ENCODE measurements around the gene MYBPH. TPM values are rescaled to one million over a fixed set of nuclear protein-coding genes. Genes with fewer than 3 reads are reported as not detected.

The MYBPH gene
- total RNA-seq, 2 experiments from 2014 or later: not detected

- Mint-ChIP-seq H3K9me3 (no peaks in the 10 kb centered on the region), H3K4me3 (no peak overlapping the region), H3K4me1 (peaks cover 2% of the 10 kb centered on the region), H3K27me3 (no peaks in the 10 kb centered on the region), H3K36me3 (no peaks in the 10 kb centered on the region), H3K27ac (no peak overlapping the region)
- no peak for DNase-seq
Measured at GRCh38 chr1:203187689-203188264, 12.2 kb upstream of the MYBPH start.

- Mint-ChIP-seq H3K4me1 (peaks cover 2% of the 10 kb centered on the region), H3K36me3 (no peaks in the 10 kb centered on the region), H3K4me3 (no peak overlapping the region), H3K9me3 (no peaks in the 10 kb centered on the region), H3K27ac (no peak overlapping the region), H3K27me3 (no peaks in the 10 kb centered on the region)
- DNase-seq: no peak
Measured at GRCh38 chr1:203187304-203187685, 11.7 kb upstream of the MYBPH start.

GRCh38 chr1:203186446-203187303, 11.0 kb upstream of the MYBPH start, which contains the start of gene CHI3L1:
Gene CHI3L1 (minus strand): TSS chr1:203186704. CDS start chr1:203186623, 81 bp downstream.
- Mint-ChIP-seq H3K27me3 (no peaks in the 10 kb centered on the region), H3K4me3 (no peak within 1 kb of the TSS), H3K27ac (no peak within 1 kb of the TSS), H3K9me3 (no peaks in the 10 kb centered on the region), H3K4me1 (peaks cover 2% of the 10 kb centered on the region), H3K36me3 (no peaks in the 10 kb centered on the region)
- DNase-seq: no peak

GRCh38 chr1:203186091-203186445, 10.4 kb upstream of the MYBPH start:
- no peak overlapping the region for H3K27ac Mint-ChIP-seq
- DNase-seq: no peak
- no peak overlapping the region for H3K4me3 Mint-ChIP-seq
- H3K27me3 Mint-ChIP-seq: no peaks in the 10 kb centered on the region
- no peaks in the 10 kb centered on the region for H3K9me3 Mint-ChIP-seq
- H3K4me1 Mint-ChIP-seq: peaks cover 2% of the 10 kb centered on the region
- no peaks in the 10 kb centered on the region for H3K36me3 Mint-ChIP-seq

- H3K36me3 Mint-ChIP-seq: no peaks in the 10 kb centered on the region
- no peak overlapping the region for H3K27ac Mint-ChIP-seq
- no peak for DNase-seq
- H3K4me1 Mint-ChIP-seq: peaks cover 2% of the 10 kb centered on the region
- no peaks in the 10 kb centered on the region for H3K27me3 Mint-ChIP-seq
- H3K4me3 Mint-ChIP-seq: no peak overlapping the region
- H3K9me3 Mint-ChIP-seq: no peaks in the 10 kb centered on the region
Measured at GRCh38 chr1:203185585-203185984, 10.0 kb upstream of the MYBPH start.

GRCh38 chr1:203185061-203185461, 9.4 kb upstream of the MYBPH start:
- H3K27me3 Mint-ChIP-seq: no peaks in the 10 kb centered on the region
- H3K36me3 Mint-ChIP-seq: no peaks in the 10 kb centered on the region
- no peak for DNase-seq
- no peak overlapping the region for H3K4me3 Mint-ChIP-seq
- H3K9me3 Mint-ChIP-seq: no peaks in the 10 kb centered on the region
- H3K4me1 Mint-ChIP-seq: peaks cover 2% of the 10 kb centered on the region
- no peak overlapping the region for H3K27ac Mint-ChIP-seq

- Mint-ChIP-seq H3K4me1 (peaks cover 2% of the 10 kb centered on the region), H3K27ac (no peak overlapping the region), H3K9me3 (no peaks in the 10 kb centered on the region), H3K36me3 (no peaks in the 10 kb centered on the region), H3K27me3 (no peaks in the 10 kb centered on the region), H3K4me3 (no peak overlapping the region)
- no peak for DNase-seq
Measured at GRCh38 chr1:203184467-203184866, 8.8 kb upstream of the MYBPH start.

GRCh38 chr1:203183828-203184227, 8.2 kb upstream of the MYBPH start:
- H3K27ac Mint-ChIP-seq: no peak overlapping the region
- peaks cover 2% of the 10 kb centered on the region for H3K4me1 Mint-ChIP-seq
- H3K4me3 Mint-ChIP-seq: no peak overlapping the region
- H3K36me3 Mint-ChIP-seq: no peaks in the 10 kb centered on the region
- DNase-seq: no peak
- H3K9me3 Mint-ChIP-seq: no peaks in the 10 kb centered on the region
- no peaks in the 10 kb centered on the region for H3K27me3 Mint-ChIP-seq

- DNase-seq: no peak
- H3K4me1 Mint-ChIP-seq: peaks cover 2% of the 10 kb centered on the region
- H3K4me3 Mint-ChIP-seq: no peak overlapping the region
- H3K9me3 Mint-ChIP-seq: no peaks in the 10 kb centered on the region
- no peaks in the 10 kb centered on the region for H3K36me3 Mint-ChIP-seq
- H3K27me3 Mint-ChIP-seq: no peaks in the 10 kb centered on the region
- H3K27ac Mint-ChIP-seq: peak overlapping the region; percentile 61
Measured at GRCh38 chr1:203182387-203182953, 6.8 kb upstream of the MYBPH start.

- H3K9me3 Mint-ChIP-seq: no peaks in the 10 kb centered on the region
- peaks cover 2% of the 10 kb centered on the region for H3K4me1 Mint-ChIP-seq
- H3K27ac Mint-ChIP-seq: peak overlapping the region; percentile 61
- no peaks in the 10 kb centered on the region for H3K27me3 Mint-ChIP-seq
- H3K4me3 Mint-ChIP-seq: no peak overlapping the region
- no peak for DNase-seq
- H3K36me3 Mint-ChIP-seq: no peaks in the 10 kb centered on the region
Measured at GRCh38 chr1:203181586-203182386, 6.2 kb upstream of the MYBPH start.

- H3K4me1 Mint-ChIP-seq: no peaks in the 10 kb centered on the region
- no peak overlapping the region for H3K4me3 Mint-ChIP-seq
- no peak for DNase-seq
- H3K9me3 Mint-ChIP-seq: no peaks in the 10 kb centered on the region
- no peak overlapping the region for H3K27ac Mint-ChIP-seq
- no peaks in the 10 kb centered on the region for H3K36me3 Mint-ChIP-seq
- no peaks in the 10 kb centered on the region for H3K27me3 Mint-ChIP-seq
Measured at GRCh38 chr1:203180611-203181330, 5.1 kb upstream of the MYBPH start.

GRCh38 chr1:203179667-203180005, 4.0 kb upstream of the MYBPH start:
- no peak for DNase-seq
- no peak overlapping the region for H3K27ac Mint-ChIP-seq
- no peaks in the 10 kb centered on the region for H3K9me3 Mint-ChIP-seq
- H3K27me3 Mint-ChIP-seq: no peaks in the 10 kb centered on the region
- H3K4me3 Mint-ChIP-seq: no peak overlapping the region
- H3K36me3 Mint-ChIP-seq: no peaks in the 10 kb centered on the region
- H3K4me1 Mint-ChIP-seq: no peaks in the 10 kb centered on the region

GRCh38 chr1:203178821-203179666, 3.4 kb upstream of the MYBPH start:
- Mint-ChIP-seq H3K9me3 (no peaks in the 10 kb centered on the region), H3K4me3 (no peak overlapping the region), H3K27ac (peak overlapping the region; percentile 57)

GRCh38 chr1:203178083-203178482, 2.5 kb upstream of the MYBPH start:
- Mint-ChIP-seq H3K27ac (no peak overlapping the region), H3K4me3 (no peak overlapping the region), H3K27me3 (no peaks in the 10 kb centered on the region), H3K9me3 (no peaks in the 10 kb centered on the region), H3K36me3 (no peaks in the 10 kb centered on the region), H3K4me1 (no peaks in the 10 kb centered on the region)
- DNase-seq: no peak

More at GRCh38 chr1:203178821-203179666, 3.4 kb upstream of the MYBPH start:
- Mint-ChIP-seq H3K4me1 (no peaks in the 10 kb centered on the region), H3K27me3 (no peaks in the 10 kb centered on the region), H3K36me3 (no peaks in the 10 kb centered on the region)
- DNase-seq: no peak
